T-helper 1 cell treated with Interleukin-12 subunit alpha and Interleukin-12 subunit beta and Interleukin-4 antibody, amounts not matched to agents 30 ng/mL and 1 ng/mL, for 36 hours (primary cell): ENCODE results near the gene SLC6A6. TPM values are rescaled to one million over a fixed set of nuclear protein-coding genes. Genes with fewer than 3 reads are reported as not detected.

Source experiments
- intact Hi-C: fragments of 100-400 bp; cut with micrococcal nuclease; formaldehyde crosslinking; loops from one replicate; pipeline ENCODE4 v1.15.1; 2024
- total RNA-seq: library from RNA; stranded (reverse); gene quantifications from 2 replicates; pipeline ENCODE4 v1.2.3, GENCODE V29; 2022

SLC6A6 gene
- total RNA-seq, 1 donor from 2014 or later: 43.3 TPM

GRCh38 chr3:14450922-14451606 lies 48.7 kb downstream of the SLC6A6 start:
- intact Hi-C loops: loop anchor here (5.0 kb wide), 1 partner anchor 489 kb away; no protein-coding TSS in a partner anchor

GRCh38 chr3:14451844-14452739 lies 49.7 kb downstream of the SLC6A6 start:
- intact Hi-C loops: loop anchor here (5.0 kb wide), 1 partner anchor 490 kb away; no protein-coding TSS in a partner anchor

- intact Hi-C loops: loop anchor here (5.0 kb wide), 1 partner anchor 491 kb away; no protein-coding TSS in a partner anchor
Measured at GRCh38 chr3:14452740-14453710, 50.6 kb downstream of the SLC6A6 start.

- intact Hi-C loops: loop anchor here (5.0 kb wide), 1 partner anchor 492 kb away; no protein-coding TSS in a partner anchor
Measured at GRCh38 chr3:14453876-14454638, 51.7 kb downstream of the SLC6A6 start.

- intact Hi-C loops: loop anchor here (5.0 kb wide), 1 partner anchor 492 kb away; no protein-coding TSS in a partner anchor
Measured at GRCh38 chr3:14454639-14455310, 52.4 kb downstream of the SLC6A6 start.

GRCh38 chr3:14455571-14456317 lies 53.3 kb downstream of the SLC6A6 start:
- intact Hi-C loops: no loop called here

- intact Hi-C loops: no loop called here
Measured at GRCh38 chr3:14456794-14457193, 54.4 kb downstream of the SLC6A6 start.

GRCh38 chr3:14457481-14457880 lies 55.1 kb downstream of the SLC6A6 start:
- intact Hi-C loops: no loop called here

GRCh38 chr3:14457999-14458398 lies 55.6 kb downstream of the SLC6A6 start:
- intact Hi-C loops: no loop called here

GRCh38 chr3:14458434-14459275 lies 56.2 kb downstream of the SLC6A6 start:
- intact Hi-C loops: no loop called here

- intact Hi-C loops: no loop called here
Measured at GRCh38 chr3:14459384-14459783, 57.0 kb downstream of the SLC6A6 start.

- intact Hi-C loops: loop anchor here (2.0 kb wide), 1 partner anchor 257 kb away; no protein-coding TSS in a partner anchor
Measured at GRCh38 chr3:14459787-14460186, 57.4 kb downstream of the SLC6A6 start.

GRCh38 chr3:14460342-14461005 lies 58.1 kb downstream of the SLC6A6 start:
- intact Hi-C loops: loop anchor here (1.0 to 2.0 kb wide), 4 partner anchors 28 to 258 kb away; partner anchors contain the start of gene SLC6A6

- intact Hi-C loops: loop anchor here (1.0 to 2.0 kb wide), 4 partner anchors 29 to 258 kb away; partner anchors contain the start of gene SLC6A6
Measured at GRCh38 chr3:14461006-14461747, 58.8 kb downstream of the SLC6A6 start.

- intact Hi-C loops: loop anchor here (1.0 to 2.0 kb wide), 4 partner anchors 30 to 259 kb away; partner anchors contain the start of gene SLC6A6
Measured at GRCh38 chr3:14461748-14462324, 59.4 kb downstream of the SLC6A6 start.

- intact Hi-C loops: no loop called here
Measured at GRCh38 chr3:14462738-14463137, 60.3 kb downstream of the SLC6A6 start.
